ENCODE data around the gene MRPS27. TPM values are rescaled to one million over a fixed set of nuclear protein-coding genes. Genes with fewer than 3 reads are reported as not detected.

Gene MRPS27
- polyA plus RNA-seq, 1 donor, result 52.7 TPM

DNA sequence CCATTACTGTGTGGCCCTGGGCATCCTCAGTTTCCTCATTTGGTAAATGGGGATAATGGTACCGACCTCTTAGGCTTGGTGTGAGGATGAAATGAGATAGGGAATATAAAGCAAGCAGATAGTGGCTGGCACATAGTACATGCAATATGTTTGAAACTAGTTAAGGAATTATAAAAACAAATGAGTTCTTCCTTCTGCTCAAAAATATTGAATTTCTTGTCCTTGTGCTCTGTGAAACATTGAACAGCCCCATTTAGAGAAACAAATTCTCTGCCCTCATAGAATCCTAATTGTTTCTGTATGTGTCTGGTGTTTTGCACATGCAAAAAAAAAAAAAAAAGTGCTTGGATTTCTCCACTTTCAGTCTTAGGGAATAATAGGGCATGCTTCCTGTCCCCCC lies 39.8 kb upstream of the MRPS27 start:
- Histone ChIP-seq H3K4me1 (ENCODE audit: control insufficient read depth, insufficient read depth, low read length) (no peaks in the 10 kb centered on the region), H3K27me3 (ENCODE audit: control insufficient read depth, insufficient read depth, low read length) (no peaks in the 10 kb centered on the region), H3K27ac (ENCODE audit: low read length) (no peak overlapping the region), H3K36me3 (ENCODE audit: control insufficient read depth, insufficient read depth, low read length) (peaks cover 28% of the 10 kb centered on the region), H3K4me3 (ENCODE audit: low read length) (no peak overlapping the region), H3K9me3 (ENCODE audit: control insufficient read depth, low read depth, low read length) (no peaks in the 10 kb centered on the region)
- no CpG with 5 or more reads among the region's 1 CpG for WGBS (ENCODE audit: insufficient coverage, low lambda C conversion rate)
- no peak for DNase-seq

DNA sequence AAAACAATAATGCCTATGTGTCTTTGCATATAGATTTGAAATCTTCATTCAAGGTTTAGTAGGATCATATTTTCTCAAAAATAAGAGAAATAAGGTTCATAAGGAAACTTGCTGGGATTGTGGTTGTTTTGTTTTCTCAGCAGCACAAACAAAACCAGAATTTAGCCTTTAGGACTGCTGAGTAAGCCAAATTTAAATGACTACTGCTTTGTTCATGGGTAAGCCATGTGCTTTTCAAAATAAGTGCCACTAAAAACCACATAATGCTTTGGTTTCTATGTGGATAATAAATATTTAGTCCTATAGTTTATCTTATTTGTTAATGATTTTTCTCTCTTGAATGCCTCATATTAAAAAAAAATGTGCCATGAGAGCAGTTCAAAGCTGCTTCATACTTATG lies 38.9 kb upstream of the MRPS27 start:
- Histone ChIP-seq H3K9me3 (ENCODE audit: control insufficient read depth, low read depth, low read length) (no peaks in the 10 kb centered on the region), H3K27me3 (ENCODE audit: control insufficient read depth, insufficient read depth, low read length) (no peaks in the 10 kb centered on the region), H3K4me1 (ENCODE audit: control insufficient read depth, insufficient read depth, low read length) (no peaks in the 10 kb centered on the region), H3K4me3 (ENCODE audit: low read length) (no peak overlapping the region), H3K27ac (ENCODE audit: low read length) (no peak overlapping the region), H3K36me3 (ENCODE audit: control insufficient read depth, insufficient read depth, low read length) (peaks cover 28% of the 10 kb centered on the region)
- no peak for DNase-seq

DNA sequence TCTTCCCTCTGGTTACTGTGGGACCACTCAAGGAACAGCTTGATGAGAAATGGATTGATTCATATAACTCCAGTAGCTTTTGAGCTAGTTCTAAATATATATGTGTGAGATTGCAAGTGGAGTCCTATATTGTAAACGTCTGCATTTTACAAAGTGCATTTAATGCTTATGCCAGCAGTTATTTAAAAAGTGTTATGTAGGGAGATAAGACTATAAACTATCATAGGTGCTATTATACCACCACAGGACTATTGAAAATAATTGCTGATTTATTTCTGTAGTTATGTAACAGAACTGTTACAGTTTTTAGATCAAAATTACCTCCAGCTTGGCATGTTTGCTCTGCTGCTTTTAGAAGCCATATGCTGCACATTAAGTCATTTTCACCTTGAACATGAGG lies 36.3 kb upstream of the MRPS27 start:
- no peak for DNase-seq
- no peaks in the 10 kb centered on the region for H3K27me3 ChIP-seq (ENCODE audit: control insufficient read depth, insufficient read depth, low read length)
- H3K36me3 ChIP-seq (ENCODE audit: control insufficient read depth, insufficient read depth, low read length), result peaks cover 26% of the 10 kb centered on the region
- no peaks in the 10 kb centered on the region for H3K9me3 ChIP-seq (ENCODE audit: control insufficient read depth, low read depth, low read length)
- H3K4me3 ChIP-seq (ENCODE audit: low read length), result no peak overlapping the region
- H3K27ac ChIP-seq (ENCODE audit: low read length), result no peak overlapping the region
- no peaks in the 10 kb centered on the region for H3K4me1 ChIP-seq (ENCODE audit: control insufficient read depth, insufficient read depth, low read length)
- no CpG with 5 or more reads among the region's 1 CpG for WGBS (ENCODE audit: insufficient coverage, low lambda C conversion rate)

DNA sequence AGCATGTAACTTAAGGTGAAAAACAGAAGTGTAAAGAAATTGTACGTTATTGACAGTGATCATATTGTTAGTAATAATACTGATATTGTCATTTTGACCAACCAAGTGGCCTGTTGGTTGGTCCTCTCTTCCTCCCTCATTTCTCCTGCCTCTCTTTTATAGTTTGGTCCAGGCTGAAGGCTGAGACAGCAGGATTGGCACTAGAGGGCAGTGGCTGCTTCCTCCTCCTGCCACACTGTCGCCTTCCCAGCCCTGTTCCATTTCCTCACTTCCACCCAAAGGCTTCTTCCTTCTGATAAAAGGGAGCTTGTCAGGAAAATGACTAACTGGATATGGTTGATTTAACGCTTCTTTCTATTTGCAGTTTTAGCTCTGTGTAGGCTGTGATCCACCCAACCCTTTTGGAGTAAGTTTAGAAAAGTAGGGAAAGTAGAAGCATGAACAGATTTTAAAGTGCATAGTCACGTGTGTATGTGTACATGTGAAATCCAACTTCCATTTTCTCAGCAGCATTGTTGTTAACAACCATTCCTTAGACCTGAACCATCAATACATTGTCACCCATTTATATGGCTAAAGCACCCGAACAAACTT lies 35.8 kb upstream of the MRPS27 start:
- 80% methylated on average over 1 of the region's 5 CpGs for WGBS (ENCODE audit: insufficient coverage, low lambda C conversion rate)
- H3K4me1 ChIP-seq (ENCODE audit: control insufficient read depth, insufficient read depth, low read length), result no peaks in the 10 kb centered on the region
- no peaks in the 10 kb centered on the region for H3K27me3 ChIP-seq (ENCODE audit: control insufficient read depth, insufficient read depth, low read length)
- no peak overlapping the region for H3K27ac ChIP-seq (ENCODE audit: low read length)
- no peak overlapping the region for H3K4me3 ChIP-seq (ENCODE audit: low read length)
- H3K36me3 ChIP-seq (ENCODE audit: control insufficient read depth, insufficient read depth, low read length), result peaks cover 20% of the 10 kb centered on the region
- DNase-seq, result no peak
- H3K9me3 ChIP-seq (ENCODE audit: control insufficient read depth, low read depth, low read length), result no peaks in the 10 kb centered on the region

DNA sequence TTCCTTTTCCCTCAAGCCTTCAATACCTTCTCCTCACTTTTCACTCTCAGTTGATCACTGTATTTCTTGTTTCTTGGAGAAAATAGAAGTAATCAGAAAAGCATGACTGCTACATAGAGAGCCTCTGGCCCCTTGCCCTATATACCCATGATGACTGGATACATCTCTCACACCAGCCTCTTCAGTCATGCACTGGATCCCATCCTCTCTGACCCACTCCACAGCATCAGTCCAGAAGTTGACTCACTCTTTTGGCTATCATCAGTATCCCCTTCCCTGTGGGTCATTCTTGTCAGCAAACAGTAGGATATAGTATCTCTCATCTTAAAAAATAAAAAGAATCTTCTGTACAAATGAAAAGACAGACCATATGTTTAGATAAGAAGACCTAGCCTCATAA lies 33.0 kb upstream of the MRPS27 start:
- H3K27me3 ChIP-seq (ENCODE audit: control insufficient read depth, insufficient read depth, low read length), result no peaks in the 10 kb centered on the region
- no peak overlapping the region for H3K27ac ChIP-seq (ENCODE audit: low read length)
- DNase-seq, result no peak
- H3K36me3 ChIP-seq (ENCODE audit: control insufficient read depth, insufficient read depth, low read length), result peaks cover 3% of the 10 kb centered on the region
- H3K4me1 ChIP-seq (ENCODE audit: control insufficient read depth, insufficient read depth, low read length), result no peaks in the 10 kb centered on the region
- no peak overlapping the region for H3K4me3 ChIP-seq (ENCODE audit: low read length)
- no peaks in the 10 kb centered on the region for H3K9me3 ChIP-seq (ENCODE audit: control insufficient read depth, low read depth, low read length)

GRCh38 chr5:72352616-72353015 lies 32.6 kb upstream of the MRPS27 start:
- H3K27me3 ChIP-seq (ENCODE audit: control insufficient read depth, insufficient read depth, low read length), result no peaks in the 10 kb centered on the region
- no peak overlapping the region for H3K27ac ChIP-seq (ENCODE audit: low read length)
- H3K36me3 ChIP-seq (ENCODE audit: control insufficient read depth, insufficient read depth, low read length), result peaks cover 4% of the 10 kb centered on the region
- H3K4me3 ChIP-seq (ENCODE audit: low read length), result no peak overlapping the region
- no peak for DNase-seq
- H3K4me1 ChIP-seq (ENCODE audit: control insufficient read depth, insufficient read depth, low read length), result no peaks in the 10 kb centered on the region
- H3K9me3 ChIP-seq (ENCODE audit: control insufficient read depth, low read depth, low read length), result no peaks in the 10 kb centered on the region
- WGBS (ENCODE audit: insufficient coverage, low lambda C conversion rate), result 100% methylated on average over 1 of the region's 1 CpG

DNA sequence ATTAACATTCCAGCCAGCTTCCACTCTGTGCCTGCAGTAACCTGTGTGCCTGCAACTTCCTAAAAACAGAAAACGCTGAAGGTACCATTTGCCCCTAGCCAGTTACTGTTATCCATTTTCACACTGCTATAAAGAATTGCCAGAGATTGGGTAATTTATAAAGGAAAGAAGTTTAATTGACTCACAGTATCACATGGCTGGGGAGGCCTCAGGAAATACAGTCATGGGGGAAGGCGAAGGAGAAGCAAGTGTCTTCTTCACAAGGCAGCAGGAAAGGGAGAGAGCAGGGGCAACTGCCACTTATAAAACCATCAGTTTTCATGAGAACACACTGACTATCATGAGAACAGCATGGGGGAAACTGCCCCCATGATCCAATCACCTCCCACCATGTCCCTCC lies 31.3 kb upstream of the MRPS27 start:
- Histone ChIP-seq H3K27ac (ENCODE audit: low read length) (no peak overlapping the region), H3K4me1 (ENCODE audit: control insufficient read depth, insufficient read depth, low read length) (no peaks in the 10 kb centered on the region), H3K36me3 (ENCODE audit: control insufficient read depth, insufficient read depth, low read length) (peaks cover 5% of the 10 kb centered on the region), H3K27me3 (ENCODE audit: control insufficient read depth, insufficient read depth, low read length) (no peaks in the 10 kb centered on the region), H3K9me3 (ENCODE audit: control insufficient read depth, low read depth, low read length) (no peaks in the 10 kb centered on the region), H3K4me3 (ENCODE audit: low read length) (no peak overlapping the region)
- DNase-seq, result no peak
- 100% methylated on average over 1 of the region's 2 CpGs for WGBS (ENCODE audit: insufficient coverage, low lambda C conversion rate)

DNA sequence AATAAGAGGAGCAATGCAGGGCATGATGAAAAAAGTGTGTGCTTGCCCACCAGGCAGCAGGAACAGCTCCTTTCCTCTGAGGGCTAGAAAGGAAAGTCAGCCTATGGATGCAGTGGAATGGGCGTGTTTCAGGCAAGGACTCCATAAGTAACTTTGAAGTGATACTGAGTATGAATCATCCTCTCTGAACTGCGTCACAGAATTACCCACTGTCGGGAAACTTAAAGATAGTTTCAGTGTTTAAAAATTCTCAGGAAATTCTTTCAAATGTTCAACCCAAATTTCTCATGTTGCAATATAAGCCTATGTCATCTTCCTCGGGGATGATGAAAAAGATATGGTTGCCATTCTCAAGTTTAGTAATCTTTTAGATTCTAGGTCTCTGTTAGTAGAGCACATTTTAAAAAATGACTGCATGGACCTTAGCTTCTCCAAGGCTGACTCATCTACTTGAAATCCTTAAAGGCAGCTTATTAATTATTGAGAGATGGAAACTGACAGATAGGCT lies 27.8 kb upstream of the MRPS27 start:
- DNase-seq, result no peak
- H3K27ac ChIP-seq (ENCODE audit: low read length), result no peak overlapping the region
- H3K27me3 ChIP-seq (ENCODE audit: control insufficient read depth, insufficient read depth, low read length), result no peaks in the 10 kb centered on the region
- no peaks in the 10 kb centered on the region for H3K9me3 ChIP-seq (ENCODE audit: control insufficient read depth, low read depth, low read length)
- H3K4me3 ChIP-seq (ENCODE audit: low read length), result no peak overlapping the region
- H3K4me1 ChIP-seq (ENCODE audit: control insufficient read depth, insufficient read depth, low read length), result no peaks in the 10 kb centered on the region
- WGBS (ENCODE audit: insufficient coverage, low lambda C conversion rate), result 92% methylated on average over 2 of the region's 4 CpGs
- H3K36me3 ChIP-seq (ENCODE audit: control insufficient read depth, insufficient read depth, low read length), result peaks cover 13% of the 10 kb centered on the region

DNA sequence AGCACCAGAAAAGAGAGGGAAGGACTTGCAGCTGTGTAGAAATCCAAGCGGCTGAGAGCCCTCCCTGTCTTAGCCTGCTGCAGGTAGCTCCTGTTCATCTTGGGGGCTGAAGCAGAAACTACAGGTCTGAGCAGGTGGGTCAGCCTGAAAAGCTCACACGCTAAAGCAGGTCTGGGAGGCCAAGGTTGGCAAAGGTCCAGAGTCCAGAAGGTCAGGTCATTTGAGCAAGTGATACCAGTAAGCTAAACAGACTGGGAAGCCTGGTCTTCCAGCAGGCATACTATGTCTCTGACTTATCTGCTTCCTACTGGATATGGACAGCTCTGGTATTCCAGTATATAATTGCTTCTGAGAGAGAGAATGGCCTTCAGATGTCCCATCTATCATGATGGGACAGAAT lies 26.4 kb upstream of the MRPS27 start:
- H3K27ac ChIP-seq (ENCODE audit: low read length), result no peak overlapping the region
- no peaks in the 10 kb centered on the region for H3K4me1 ChIP-seq (ENCODE audit: control insufficient read depth, insufficient read depth, low read length)
- no peaks in the 10 kb centered on the region for H3K27me3 ChIP-seq (ENCODE audit: control insufficient read depth, insufficient read depth, low read length)
- whole genome bisulfite sequencing (ENCODE audit: insufficient coverage, low lambda C conversion rate), result no CpG with 5 or more reads among the region's 2 CpGs
- no peak overlapping the region for H3K4me3 ChIP-seq (ENCODE audit: low read length)
- DNase-seq, result no peak
- H3K36me3 ChIP-seq (ENCODE audit: control insufficient read depth, insufficient read depth, low read length), result peaks cover 17% of the 10 kb centered on the region
- no peaks in the 10 kb centered on the region for H3K9me3 ChIP-seq (ENCODE audit: control insufficient read depth, low read depth, low read length)

GRCh38 chr5:72338689-72339209 lies 18.7 kb upstream of the MRPS27 start:
- 68% methylated on average over 2 of the region's 4 CpGs for WGBS (ENCODE audit: insufficient coverage, low lambda C conversion rate)
- Histone ChIP-seq H3K9me3 (ENCODE audit: control insufficient read depth, low read depth, low read length) (no peaks in the 10 kb centered on the region), H3K27me3 (ENCODE audit: control insufficient read depth, insufficient read depth, low read length) (no peaks in the 10 kb centered on the region), H3K4me3 (ENCODE audit: low read length) (no peak overlapping the region), H3K4me1 (ENCODE audit: control insufficient read depth, insufficient read depth, low read length) (no peaks in the 10 kb centered on the region), H3K36me3 (ENCODE audit: control insufficient read depth, insufficient read depth, low read length) (peaks cover 40% of the 10 kb centered on the region), H3K27ac (ENCODE audit: low read length) (no peak overlapping the region)
- DNase-seq, result no peak

DNA sequence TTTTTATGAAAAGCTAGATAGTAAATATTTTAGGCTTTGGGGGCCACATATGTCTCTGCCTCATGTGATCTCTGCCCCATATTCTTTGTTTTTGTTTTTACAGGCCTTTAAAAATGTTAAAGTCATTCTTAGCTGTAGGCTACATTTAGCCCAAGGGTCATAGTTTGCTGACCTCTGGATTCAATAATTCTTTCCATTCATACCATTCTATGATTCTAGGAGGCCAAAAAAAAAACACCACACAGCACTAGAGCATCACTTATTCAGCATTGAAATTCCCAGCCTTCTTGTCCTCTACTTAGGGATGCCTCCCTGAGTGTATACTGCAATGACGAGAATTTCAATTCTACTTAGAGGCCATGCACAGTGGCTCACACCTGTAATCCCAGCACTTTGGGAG lies 17.1 kb upstream of the MRPS27 start:
- no CpG with 5 or more reads among the region's 1 CpG for WGBS (ENCODE audit: insufficient coverage, low lambda C conversion rate)

More for the DNA sequence above, 17.1 kb upstream of the MRPS27 start:
- no peak for DNase-seq
- no peak overlapping the region for H3K27ac ChIP-seq (ENCODE audit: low read length)
- no peak overlapping the region for H3K4me3 ChIP-seq (ENCODE audit: low read length)
- no peaks in the 10 kb centered on the region for H3K9me3 ChIP-seq (ENCODE audit: control insufficient read depth, low read depth, low read length)
- peaks cover 32% of the 10 kb centered on the region for H3K36me3 ChIP-seq (ENCODE audit: control insufficient read depth, insufficient read depth, low read length)
- no peaks in the 10 kb centered on the region for H3K4me1 ChIP-seq (ENCODE audit: control insufficient read depth, insufficient read depth, low read length)
- H3K27me3 ChIP-seq (ENCODE audit: control insufficient read depth, insufficient read depth, low read length), result no peaks in the 10 kb centered on the region
